ENCODE data around the gene GOLGA8S.
"Not testable (repeated sequence)": the region's sequence is repeated elsewhere in the genome, so short reads cannot be mapped to it uniquely, and the experiment has no call there.

Gene GOLGA8S

DNA sequence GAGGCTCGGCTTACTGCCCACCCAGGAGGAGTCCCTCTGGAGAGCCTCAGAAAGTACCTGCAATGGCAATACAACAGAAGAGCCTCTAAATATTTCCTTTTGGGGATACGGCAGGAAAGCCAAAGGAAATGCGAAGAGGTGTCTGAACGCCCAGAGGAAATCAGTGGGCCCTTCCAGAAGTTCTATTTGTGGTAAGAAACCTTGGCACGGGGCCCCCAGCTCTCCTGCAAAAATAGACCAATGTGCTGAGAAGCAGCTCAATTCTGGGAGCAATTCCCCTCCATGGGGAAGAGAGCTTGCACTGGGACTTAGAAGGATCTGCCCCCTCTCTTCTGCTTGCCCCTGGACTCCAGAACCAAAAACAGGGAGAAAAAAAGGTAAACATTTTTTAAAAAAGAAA, 44.7 kb downstream of the GOLGA8S start:
- DNase-seq (ENCODE audit: low spot score) = not testable (repeated sequence)

DNA sequence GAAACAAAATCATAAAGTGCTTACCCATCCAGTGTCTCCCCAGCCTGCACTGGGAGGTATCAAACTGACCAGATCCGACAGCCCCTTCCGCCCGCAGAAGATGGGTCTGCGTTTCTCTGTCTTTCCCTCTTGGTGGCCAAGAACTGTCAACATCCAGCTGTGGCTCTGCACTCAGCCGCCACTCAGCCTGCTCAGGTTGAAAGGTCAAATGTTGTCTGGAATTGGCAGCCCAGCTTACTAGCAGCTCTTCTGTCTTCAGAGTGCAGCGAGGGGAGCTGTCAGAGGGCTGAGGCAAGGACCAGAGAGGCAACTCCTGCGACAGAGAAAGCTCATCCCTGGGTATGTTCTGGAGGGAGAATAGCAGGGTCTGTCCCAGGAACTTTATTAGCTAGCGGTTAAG, 47.1 kb downstream of the GOLGA8S start:
- DNase-seq (ENCODE audit: low spot score) = no peak

DNA sequence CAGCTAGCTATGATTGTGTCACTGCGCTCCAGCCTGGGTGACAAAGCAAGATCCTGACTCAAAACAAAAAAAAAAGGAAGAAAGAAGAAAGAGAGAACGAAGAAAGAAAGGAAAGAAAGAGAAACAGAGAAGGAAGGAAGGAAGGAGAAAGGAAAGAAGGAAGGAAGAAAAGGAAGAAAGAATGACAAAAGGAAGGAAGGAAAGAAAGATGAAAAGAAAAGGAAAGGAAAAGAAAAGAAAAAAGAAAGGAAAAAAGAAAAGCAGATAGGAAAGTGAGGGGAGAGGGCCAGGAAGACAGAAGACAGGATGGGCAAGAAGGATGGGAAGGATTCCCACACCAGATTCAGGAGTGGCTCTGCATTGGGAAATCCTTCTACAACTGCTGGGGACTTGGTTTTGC, 47.6 kb downstream of the GOLGA8S start:
- no peak for DNase-seq (ENCODE audit: low spot score)

DNA sequence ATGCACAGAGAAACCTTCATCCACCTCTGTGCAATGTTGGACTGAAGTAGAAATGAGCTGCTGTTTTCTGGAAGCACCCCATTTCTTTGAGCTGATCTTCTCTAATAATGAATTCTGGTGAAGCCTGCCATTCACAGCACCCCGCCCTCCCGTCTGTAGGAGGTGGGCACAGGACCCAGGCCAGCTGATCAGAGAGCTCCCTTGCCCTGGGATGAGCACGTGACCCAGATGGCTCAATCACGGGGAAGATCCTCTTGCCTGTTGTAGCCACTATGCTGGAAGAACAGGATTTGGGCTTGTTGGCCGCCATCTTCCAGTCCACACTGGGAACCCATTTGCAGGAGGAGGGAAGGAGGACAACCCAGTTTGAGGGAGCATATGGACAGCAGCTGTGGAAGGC, 48.0 kb downstream of the GOLGA8S start:
- no peak for DNase-seq (ENCODE audit: low spot score)

DNA sequence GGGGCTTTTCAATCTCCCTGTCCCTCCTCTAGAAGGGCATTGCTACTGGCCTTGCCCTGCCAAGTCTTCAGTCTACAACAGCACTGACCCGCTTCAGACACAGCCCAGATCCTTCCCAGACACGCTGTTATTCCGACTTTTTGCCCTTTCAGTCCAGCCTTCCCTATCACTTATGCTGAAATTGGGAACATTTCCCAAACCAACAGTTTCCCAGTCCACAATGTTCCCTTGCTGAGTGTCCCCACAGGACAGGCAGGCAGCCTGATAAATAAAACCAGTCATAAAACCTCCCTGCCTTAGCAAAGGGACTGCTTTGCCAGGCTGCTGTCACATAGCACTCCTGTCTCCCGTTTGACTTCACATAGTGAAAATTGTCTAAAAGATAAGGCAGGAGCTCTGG, 49.0 kb downstream of the GOLGA8S start:
- DNase-seq (ENCODE audit: low spot score) = no peak

DNA sequence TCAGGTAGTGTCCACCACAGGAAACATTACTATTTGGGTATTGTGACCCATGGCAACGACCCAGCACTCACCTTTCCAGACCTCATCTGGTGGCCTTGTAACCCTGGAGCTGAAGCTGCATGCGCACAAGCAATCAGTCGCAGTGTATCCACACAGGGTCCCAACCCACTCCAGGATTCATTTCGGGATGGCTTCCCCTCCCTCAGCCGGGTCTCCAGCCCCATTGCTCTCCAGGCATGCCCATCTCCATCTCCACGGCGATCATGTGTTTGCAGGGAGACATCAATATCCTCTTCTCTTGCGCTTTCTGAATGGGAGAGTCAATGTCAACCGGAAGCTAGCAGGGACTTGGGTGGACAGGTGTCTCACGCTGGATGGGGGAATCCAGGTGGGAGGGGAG, 57.3 kb downstream of the GOLGA8S start:
- no peak for DNase-seq (ENCODE audit: low spot score)

DNA sequence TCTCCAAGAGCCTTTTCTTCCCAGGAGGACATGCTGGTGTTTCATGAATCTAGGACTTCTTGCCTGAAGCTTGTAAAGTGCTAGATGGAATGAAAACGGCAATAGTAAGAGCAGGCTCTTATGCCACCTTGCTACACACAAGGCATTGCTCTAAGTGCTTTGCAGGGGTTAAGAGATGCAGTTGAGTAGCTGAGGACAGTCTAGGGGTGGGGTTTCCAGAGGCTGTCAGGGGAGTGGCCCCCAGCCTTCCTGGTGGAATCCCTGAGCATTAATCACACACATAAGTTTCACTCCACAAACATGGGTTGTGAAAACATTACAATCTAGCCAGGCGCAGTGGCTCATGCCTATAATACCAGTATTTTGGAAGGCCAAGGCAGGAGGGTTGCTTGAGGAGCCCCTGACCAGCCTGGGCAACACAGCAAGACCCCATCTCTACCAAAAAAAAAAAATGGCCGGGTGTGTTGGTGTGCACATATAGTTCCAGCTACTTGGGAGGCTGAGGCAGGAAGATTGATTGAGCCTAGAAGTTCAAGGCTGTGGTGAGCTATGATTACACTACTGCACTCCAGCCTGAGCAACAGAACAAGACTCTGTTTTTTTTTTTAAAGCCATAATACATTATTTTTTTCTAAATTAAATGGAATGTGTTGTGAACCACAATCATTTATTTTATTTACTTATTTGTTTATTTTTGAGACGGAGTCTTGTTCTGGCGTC, 58.5 kb downstream of the GOLGA8S start:
- DNase-seq (ENCODE audit: low spot score) = not testable (repeated sequence)
